ENCODE data around the gene XPA.
A peak's percentile ranks its signal among the peaks of the same experiment; 100 is the strongest.

The XPA gene

GRCh38 chr9:97673922-97674321, 23.2 kb downstream of the XPA start:
- DNase-seq (ENCODE audit: low read depth), result peak; percentile 23
- no peak overlapping the region for H3K4me3 ChIP-seq (ENCODE audit: control insufficient read depth, low read depth, low read length)
- TF ChIP-seq, protein P1, sequence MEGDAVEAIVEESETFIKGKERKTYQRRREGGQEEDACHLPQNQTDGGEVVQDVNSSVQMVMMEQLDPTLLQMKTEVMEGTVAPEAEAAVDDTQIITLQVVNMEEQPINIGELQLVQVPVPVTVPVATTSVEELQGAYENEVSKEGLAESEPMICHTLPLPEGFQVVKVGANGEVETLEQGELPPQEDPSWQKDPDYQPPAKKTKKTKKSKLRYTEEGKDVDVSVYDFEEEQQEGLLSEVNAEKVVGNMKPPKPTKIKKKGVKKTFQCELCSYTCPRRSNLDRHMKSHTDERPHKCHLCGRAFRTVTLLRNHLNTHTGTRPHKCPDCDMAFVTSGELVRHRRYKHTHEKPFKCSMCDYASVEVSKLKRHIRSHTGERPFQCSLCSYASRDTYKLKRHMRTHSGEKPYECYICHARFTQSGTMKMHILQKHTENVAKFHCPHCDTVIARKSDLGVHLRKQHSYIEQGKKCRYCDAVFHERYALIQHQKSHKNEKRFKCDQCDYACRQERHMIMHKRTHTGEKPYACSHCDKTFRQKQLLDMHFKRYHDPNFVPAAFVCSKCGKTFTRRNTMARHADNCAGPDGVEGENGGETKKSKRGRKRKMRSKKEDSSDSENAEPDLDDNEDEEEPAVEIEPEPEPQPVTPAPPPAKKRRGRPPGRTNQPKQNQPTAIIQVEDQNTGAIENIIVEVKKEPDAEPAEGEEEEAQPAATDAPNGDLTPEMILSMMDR (conservative IDR thresholded peaks at IDR 0.05; ENCODE audit: control insufficient read depth, insufficient read depth, low read depth, low read length), result no peak

GRCh38 chr9:97672403-97672802, 24.7 kb downstream of the XPA start:
- TF ChIP-seq, protein P1 (conservative IDR thresholded peaks at IDR 0.05; ENCODE audit: control insufficient read depth, insufficient read depth, low read depth, low read length), result no peak
- DNase-seq (ENCODE audit: low read depth), result no peak
- no peak overlapping the region for H3K4me3 ChIP-seq (ENCODE audit: control insufficient read depth, low read depth, low read length)

DNA sequence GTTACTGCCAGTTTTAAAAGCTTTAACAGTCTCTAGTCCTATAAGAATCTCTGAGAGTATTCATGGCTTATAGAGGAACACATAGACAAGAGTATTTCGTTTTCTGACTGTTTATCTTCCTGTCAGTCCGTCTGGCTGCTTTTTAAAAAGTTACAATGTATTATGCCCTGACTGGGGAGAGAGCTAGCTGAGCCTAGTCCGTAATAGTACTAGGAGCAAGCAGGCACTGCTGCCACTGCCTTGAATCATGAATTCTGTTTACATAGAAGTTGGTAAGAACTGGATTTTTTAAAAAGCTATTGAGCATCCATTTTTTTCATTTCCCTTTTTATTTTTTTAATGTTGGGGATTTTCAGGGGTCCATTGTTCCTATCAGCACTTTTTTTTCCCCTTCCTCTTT, 26.6 kb downstream of the XPA start:
- H3K4me3 ChIP-seq (ENCODE audit: control insufficient read depth, low read depth, low read length), result no peak overlapping the region
- TF ChIP-seq, protein P1 (conservative IDR thresholded peaks at IDR 0.05; ENCODE audit: control insufficient read depth, insufficient read depth, low read depth, low read length), result no peak
- no peak for DNase-seq (ENCODE audit: low read depth)

- no peak for DNase-seq (ENCODE audit: low read depth)
- TF ChIP-seq, protein P1 (conservative IDR thresholded peaks at IDR 0.05; ENCODE audit: control insufficient read depth, insufficient read depth, low read depth, low read length), result no peak
- H3K4me3 ChIP-seq (ENCODE audit: control insufficient read depth, low read depth, low read length), result no peak overlapping the region
Observed at GRCh38 chr9:97668485-97668884, 28.7 kb downstream of the XPA start.

GRCh38 chr9:97666907-97667686, 30.0 kb downstream of the XPA start:
- TF ChIP-seq, protein P1 (conservative IDR thresholded peaks at IDR 0.05; ENCODE audit: control insufficient read depth, insufficient read depth, low read depth, low read length), result no peak
- no peak overlapping the region for H3K4me3 ChIP-seq (ENCODE audit: control insufficient read depth, low read depth, low read length)
- no peak for DNase-seq (ENCODE audit: low read depth)

- H3K4me3 ChIP-seq (ENCODE audit: control insufficient read depth, low read depth, low read length), result no peak overlapping the region
- TF ChIP-seq, protein P1 (conservative IDR thresholded peaks at IDR 0.05; ENCODE audit: control insufficient read depth, insufficient read depth, low read depth, low read length), result no peak
- DNase-seq (ENCODE audit: low read depth), result no peak
Observed at GRCh38 chr9:97665742-97666141, 31.4 kb downstream of the XPA start.

All from fibroblast of mammary gland (primary cell).